HG03045 (cell line): ENCODE results near the gene SH3BP2.

Experiments
- ATAC-seq: cut with Tn5 transposase; IDR thresholded peaks from one replicate; pipeline ENCODE4 v1.9.1; 2021; ENCODE audit warnings: mild to moderate bottlenecking, moderate library complexity; ENCODE audit not compliant: unreplicated experiment

SH3BP2 gene

GRCh38 chr4:2792711-2793585, at the start of gene SH3BP2:
Gene SH3BP2 (plus strand): TSS chr4:2793085. CDS start chr4:2820618, 27,533 bp downstream.
- peak; percentile 43 for ATAC-seq

GRCh38 chr4:2743518-2744445, 49.1 kb upstream of the SH3BP2 start:
- no peak for ATAC-seq

GRCh38 chr4:2744576-2745270, 48.2 kb upstream of the SH3BP2 start:
- ATAC-seq, result no peak

GRCh38 chr4:2745516-2745915, 47.4 kb upstream of the SH3BP2 start:
- ATAC-seq, result no peak

- ATAC-seq, result peak; percentile 93
Observed at GRCh38 chr4:2745981-2746806, 46.7 kb upstream of the SH3BP2 start.

- ATAC-seq, result no peak
Observed at GRCh38 chr4:2746891-2747695, 45.8 kb upstream of the SH3BP2 start.

- no peak for ATAC-seq
Observed at GRCh38 chr4:2750719-2751605, 41.9 kb upstream of the SH3BP2 start.

GRCh38 chr4:2753436-2753835, 39.4 kb upstream of the SH3BP2 start:
- ATAC-seq, result no peak

- ATAC-seq, result no peak
Observed at GRCh38 chr4:2754848-2755819, 37.8 kb upstream of the SH3BP2 start.

GRCh38 chr4:2755821-2756690, 36.8 kb upstream of the SH3BP2 start, which contains the start of gene TNIP2:
Gene TNIP2 (minus strand): TSS chr4:2756336. CDS start chr4:2756289, 47 bp downstream.
- ATAC-seq, result peak; percentile 61

GRCh38 chr4:2756691-2757350, 36.1 kb upstream of the SH3BP2 start:
- no peak for ATAC-seq

GRCh38 chr4:2757426-2757825, 35.5 kb upstream of the SH3BP2 start:
- ATAC-seq, result no peak

GRCh38 chr4:2761035-2761923, 31.6 kb upstream of the SH3BP2 start:
- ATAC-seq, result no peak

- ATAC-seq, result no peak
Observed at GRCh38 chr4:2762048-2762447, 30.8 kb upstream of the SH3BP2 start.
